ENCODE results near the gene LACTBL1.
"Not testable (repeated sequence)": the region's sequence is repeated elsewhere in the genome, so short reads cannot be mapped to it uniquely, and the experiment has no call there.

LACTBL1 gene

DNA sequence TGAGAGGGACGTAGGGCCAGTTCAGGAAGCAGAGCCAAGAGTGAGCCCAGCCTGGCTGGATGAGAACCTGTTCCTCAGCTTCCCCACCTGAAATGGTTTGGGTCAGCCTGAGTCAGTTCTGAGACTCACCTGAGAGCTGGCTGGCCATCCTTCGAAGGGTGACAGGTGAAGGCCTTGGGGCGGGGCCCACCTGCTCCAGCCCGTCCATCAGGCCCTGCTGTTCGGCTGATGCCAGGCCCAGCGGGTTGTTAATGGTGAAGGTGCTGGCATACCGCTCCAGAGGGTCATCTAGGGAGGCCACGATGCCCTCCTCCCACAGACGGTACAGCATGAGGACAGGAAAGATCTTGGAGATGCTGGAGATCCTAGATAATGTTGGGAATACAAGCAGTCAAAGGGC is 14.1 kb downstream of the LACTBL1 start:
- H3K36me3 ChIP-seq (ENCODE audit: insufficient read depth, low read length) = no peaks in the 10 kb centered on the region
- no peak overlapping the region for H3K9ac ChIP-seq (ENCODE audit: low read length)
- H3K27me3 ChIP-seq (ENCODE audit: control insufficient read depth in 1 of 2, insufficient read depth in 2 of 2, low read length in 2 of 2) = peaks cover 0 to 21% of the 10 kb centered on the region in 2 donors

GRCh38 chr1:22957066-22957465 is 15.6 kb downstream of the LACTBL1 start:
- Histone ChIP-seq H3K27ac (ENCODE audit: low read depth, low read length) (no peak overlapping the region), H3K9me3 (ENCODE audit: low read length) (no peaks in the 10 kb centered on the region), H3K4me3 (ENCODE audit: low read depth in 1 of 2, low read length in 2 of 2) (no peak overlapping the region), H3K27me3 (ENCODE audit: control insufficient read depth in 1 of 2, insufficient read depth in 2 of 2, low read length in 2 of 2) (peaks cover 0 to 36% of the 10 kb centered on the region in 2 donors), H3K36me3 (ENCODE audit: insufficient read depth, low read length) (no peaks in the 10 kb centered on the region), H3K4me1 (ENCODE audit: insufficient read depth, low read length) (no peaks in the 10 kb centered on the region), H3K9ac (ENCODE audit: low read length) (no peak overlapping the region)

More for the DNA sequence above, 14.1 kb downstream of the LACTBL1 start:
- Histone ChIP-seq H3K9me3 (ENCODE audit: low read length) (no peaks in the 10 kb centered on the region), H3K4me1 (ENCODE audit: insufficient read depth, low read length) (no peaks in the 10 kb centered on the region), H3K27ac (ENCODE audit: low read depth, low read length) (no peak overlapping the region), H3K4me3 (ENCODE audit: low read depth in 1 of 2, low read length in 2 of 2) (no peak overlapping the region)

- Histone ChIP-seq H3K4me1 (ENCODE audit: insufficient read depth, low read length) (no peaks in the 10 kb centered on the region), H3K9ac (ENCODE audit: low read length) (no peak overlapping the region), H3K27ac (ENCODE audit: low read depth, low read length) (no peak overlapping the region), H3K4me3 (ENCODE audit: low read depth in 1 of 2, low read length in 2 of 2) (no peak overlapping the region), H3K27me3 (ENCODE audit: control insufficient read depth in 1 of 2, insufficient read depth in 2 of 2, low read length in 2 of 2) (peaks cover 0 to 41% of the 10 kb centered on the region in 2 donors), H3K9me3 (ENCODE audit: low read length) (no peaks in the 10 kb centered on the region), H3K36me3 (ENCODE audit: insufficient read depth, low read length) (no peaks in the 10 kb centered on the region)
These were observed 17.5 kb downstream of the LACTBL1 start for GRCh38 chr1:22955146-22955545.

GRCh38 chr1:22953740-22954141 is 18.9 kb downstream of the LACTBL1 start:
- no peak overlapping the region for H3K9ac ChIP-seq (ENCODE audit: low read length)
- H3K27me3 ChIP-seq (ENCODE audit: control insufficient read depth in 1 of 2, insufficient read depth in 2 of 2, low read length in 2 of 2) = peaks cover 0 to 41% of the 10 kb centered on the region in 2 donors
- no peaks in the 10 kb centered on the region for H3K36me3 ChIP-seq (ENCODE audit: insufficient read depth, low read length)
- H3K4me1 ChIP-seq (ENCODE audit: insufficient read depth, low read length) = peaks cover 6% of the 10 kb centered on the region
- H3K9me3 ChIP-seq (ENCODE audit: low read length) = no peaks in the 10 kb centered on the region
- no peak overlapping the region for H3K27ac ChIP-seq (ENCODE audit: low read depth, low read length)
- H3K4me3 ChIP-seq (ENCODE audit: low read depth in 1 of 2, low read length in 2 of 2) = no peak overlapping the region

- Histone ChIP-seq H3K9me3 (ENCODE audit: low read length) (no peaks in the 10 kb centered on the region), H3K36me3 (ENCODE audit: insufficient read depth, low read length) (no peaks in the 10 kb centered on the region), H3K9ac (ENCODE audit: low read length) (no peak overlapping the region), H3K27me3 (ENCODE audit: control insufficient read depth in 1 of 2, insufficient read depth in 2 of 2, low read length in 2 of 2) (peaks cover 0 to 38% of the 10 kb centered on the region in 2 donors), H3K4me3 (ENCODE audit: low read depth in 1 of 2, low read length in 2 of 2) (no peak overlapping the region), H3K27ac (ENCODE audit: low read depth, low read length) (no peak overlapping the region), H3K4me1 (ENCODE audit: insufficient read depth, low read length) (peaks cover 6% of the 10 kb centered on the region)
These were observed 19.5 kb downstream of the LACTBL1 start for GRCh38 chr1:22953057-22953739.

DNA sequence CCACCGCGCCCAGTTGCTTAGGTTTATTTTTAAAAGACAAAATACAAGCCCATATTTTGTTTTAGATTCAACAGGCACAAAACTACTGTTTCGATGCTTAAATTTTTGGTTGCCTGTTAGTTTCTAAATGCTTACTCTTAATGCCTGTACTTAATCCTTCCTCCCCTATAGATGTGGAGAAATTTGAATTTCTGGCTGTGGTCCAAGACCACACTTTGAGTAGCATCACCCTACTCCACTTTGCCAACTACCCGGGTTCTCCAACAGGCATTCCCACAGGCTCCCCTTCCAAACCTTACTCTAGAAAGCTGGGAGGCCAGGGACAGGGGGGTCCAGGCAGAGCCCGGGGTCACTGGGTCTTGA is 20.0 kb downstream of the LACTBL1 start:
- Histone ChIP-seq H3K36me3 (ENCODE audit: insufficient read depth, low read length) (no peaks in the 10 kb centered on the region), H3K4me3 (ENCODE audit: low read depth in 1 of 2, low read length in 2 of 2) (no peak overlapping the region), H3K27me3 (ENCODE audit: control insufficient read depth in 1 of 2, insufficient read depth in 2 of 2, low read length in 2 of 2) (peaks cover 0 to 38% of the 10 kb centered on the region in 2 donors), H3K4me1 (ENCODE audit: insufficient read depth, low read length) (peaks cover 6% of the 10 kb centered on the region), H3K9ac (ENCODE audit: low read length) (no peak overlapping the region), H3K9me3 (ENCODE audit: low read length) (no peaks in the 10 kb centered on the region), H3K27ac (ENCODE audit: low read depth, low read length) (no peak overlapping the region)

DNA sequence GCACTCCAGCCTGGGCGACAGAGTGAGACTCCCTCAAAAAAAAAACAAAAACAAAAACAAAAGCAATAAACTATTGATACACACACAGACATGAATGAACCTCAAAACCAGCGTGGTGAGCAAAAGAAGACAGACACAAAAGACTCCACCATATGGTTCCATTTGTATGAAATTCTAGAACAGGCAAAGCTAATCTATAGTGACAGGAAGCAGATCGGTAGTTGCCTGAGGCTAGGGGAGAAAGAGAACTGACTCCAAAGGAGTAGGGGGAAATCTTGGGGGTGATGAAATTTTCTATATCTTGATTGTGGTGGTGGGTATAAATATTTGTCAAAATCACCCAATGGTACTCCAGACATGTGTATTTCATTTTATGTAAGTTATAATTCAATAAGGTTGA is 20.9 kb downstream of the LACTBL1 start:
- Histone ChIP-seq H3K9me3 (ENCODE audit: low read length) (no peaks in the 10 kb centered on the region), H3K27me3 (ENCODE audit: control insufficient read depth in 1 of 2, insufficient read depth in 2 of 2, low read length in 2 of 2) (peaks cover 0 to 38% of the 10 kb centered on the region in 2 donors), H3K4me3 (ENCODE audit: low read depth in 1 of 2, low read length in 2 of 2) (no peak overlapping the region), H3K4me1 (ENCODE audit: insufficient read depth, low read length) (peaks cover 6% of the 10 kb centered on the region), H3K27ac (ENCODE audit: low read depth, low read length) (no peak overlapping the region), H3K9ac (ENCODE audit: low read length) (no peak overlapping the region), H3K36me3 (ENCODE audit: insufficient read depth, low read length) (no peaks in the 10 kb centered on the region)

DNA sequence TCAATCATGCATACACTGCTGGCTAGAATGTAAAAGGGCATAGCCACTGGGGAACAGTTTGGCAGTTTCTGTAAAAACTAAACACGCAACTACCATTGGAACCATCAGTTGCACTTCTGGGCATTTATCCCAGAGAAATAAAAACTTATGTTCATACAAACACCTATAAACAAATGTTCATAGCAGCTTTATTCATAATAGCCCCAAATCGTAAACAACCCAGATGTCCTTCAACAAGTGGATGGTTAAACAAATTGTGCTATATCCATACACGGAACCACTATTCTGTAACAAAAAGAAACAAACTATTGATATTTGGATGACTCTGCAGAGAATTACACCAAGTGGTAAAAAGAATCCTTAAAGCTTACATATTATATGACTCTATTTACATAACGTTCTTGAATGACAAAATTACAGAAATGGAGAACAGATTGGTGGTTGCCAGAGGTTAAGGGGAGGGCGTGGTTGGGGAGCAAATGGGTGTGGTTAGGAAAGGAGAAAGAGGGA is 22.8 kb downstream of the LACTBL1 start:
- H3K27me3 ChIP-seq (ENCODE audit: control insufficient read depth in 1 of 2, insufficient read depth in 2 of 2, low read length in 2 of 2) = peaks cover 0 to 32% of the 10 kb centered on the region in 2 donors

DNA sequence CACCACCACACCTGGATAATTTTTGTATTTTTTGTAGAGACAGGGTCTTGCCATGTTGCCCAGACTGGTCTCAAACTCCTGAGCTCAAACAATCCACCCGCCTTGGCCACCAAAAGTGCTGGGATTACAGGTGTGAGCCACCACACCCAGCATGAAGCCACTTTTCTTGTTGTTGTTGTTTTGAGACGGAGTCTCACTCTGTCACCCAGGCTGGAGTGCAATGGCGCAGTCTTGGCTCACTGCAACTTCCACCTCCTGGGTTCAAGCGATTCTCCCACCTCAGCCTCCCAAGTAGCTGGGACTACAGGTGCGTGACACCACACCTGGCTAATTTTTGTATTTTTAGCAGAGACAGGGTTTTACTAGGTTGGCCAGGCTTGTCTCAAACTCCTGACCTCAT is 27.5 kb downstream of the LACTBL1 start:
- H3K9me3 ChIP-seq (ENCODE audit: low read length); H3K9ac ChIP-seq (ENCODE audit: low read length); H3K27me3 ChIP-seq (ENCODE audit: control insufficient read depth in 1 of 2, insufficient read depth in 2 of 2, low read length in 2 of 2); H3K4me1 ChIP-seq (ENCODE audit: insufficient read depth, low read length); H3K27ac ChIP-seq (ENCODE audit: low read depth, low read length); H3K4me3 ChIP-seq (ENCODE audit: low read depth in 1 of 2, low read length in 2 of 2); H3K36me3 ChIP-seq (ENCODE audit: insufficient read depth, low read length): not testable (repeated sequence)

More for the DNA sequence above, 22.8 kb downstream of the LACTBL1 start:
- Histone ChIP-seq H3K9ac (ENCODE audit: low read length) (no peak overlapping the region), H3K9me3 (ENCODE audit: low read length) (no peaks in the 10 kb centered on the region), H3K4me1 (ENCODE audit: insufficient read depth, low read length) (peaks cover 6% of the 10 kb centered on the region), H3K27ac (ENCODE audit: low read depth, low read length) (no peak overlapping the region), H3K36me3 (ENCODE audit: insufficient read depth, low read length) (no peaks in the 10 kb centered on the region), H3K4me3 (ENCODE audit: low read depth in 1 of 2, low read length in 2 of 2) (no peak overlapping the region)

- H3K27me3 ChIP-seq (ENCODE audit: control insufficient read depth in 1 of 2, insufficient read depth in 2 of 2, low read length in 2 of 2) = no peaks in the 10 kb centered on the region
- no peak overlapping the region for H3K9ac ChIP-seq (ENCODE audit: low read length)
- peaks cover under 1% of the 10 kb centered on the region for H3K4me1 ChIP-seq (ENCODE audit: insufficient read depth, low read length)
- no peaks in the 10 kb centered on the region for H3K36me3 ChIP-seq (ENCODE audit: insufficient read depth, low read length)
- H3K4me3 ChIP-seq (ENCODE audit: low read depth in 1 of 2, low read length in 2 of 2) = no peak overlapping the region
- no peaks in the 10 kb centered on the region for H3K9me3 ChIP-seq (ENCODE audit: low read length)
- no peak overlapping the region for H3K27ac ChIP-seq (ENCODE audit: low read depth, low read length)
These were observed 28.2 kb downstream of the LACTBL1 start for GRCh38 chr1:22944346-22945055.

GRCh38 chr1:22941257-22941656 is 31.4 kb downstream of the LACTBL1 start:
- no peaks in the 10 kb centered on the region for H3K27me3 ChIP-seq (ENCODE audit: control insufficient read depth in 1 of 2, insufficient read depth in 2 of 2, low read length in 2 of 2)
- no peak overlapping the region for H3K27ac ChIP-seq (ENCODE audit: low read depth, low read length)
- H3K4me1 ChIP-seq (ENCODE audit: insufficient read depth, low read length) = no peaks in the 10 kb centered on the region
- no peaks in the 10 kb centered on the region for H3K9me3 ChIP-seq (ENCODE audit: low read length)
- H3K36me3 ChIP-seq (ENCODE audit: insufficient read depth, low read length) = no peaks in the 10 kb centered on the region
- H3K4me3 ChIP-seq (ENCODE audit: low read depth in 1 of 2, low read length in 2 of 2) = no peak overlapping the region
- no peak overlapping the region for H3K9ac ChIP-seq (ENCODE audit: low read length)
